ENCODE results near the gene IL17RE. TPM values are rescaled to one million over a fixed set of nuclear protein-coding genes. Genes with fewer than 3 reads are reported as not detected.
A peak's percentile ranks its signal among the peaks of the same experiment; 100 is the strongest.

Gene IL17RE
- total and polyA plus RNA-seq, 2 of the 13 experiments (the other 11 are each of a cell fraction or from before 2014, with no cell fraction given) = 14.5 to 24.1 TPM

- TF ChIP-seq GABPB1 (CRISPR knock-in tag; IDR thresholded peaks at IDR 0.05) (peak; percentile 62; the same call in 1 of the 2 replicates), ZNF292 (CRISPR knock-in tag; IDR thresholded peaks at IDR 0.05; ENCODE audit: borderline replicate concordance, low read depth) (no peak), ZNF547 (CRISPR knock-in tag; IDR thresholded peaks at IDR 0.05) (no peak), PAF1 (CRISPR knock-in tag; IDR thresholded peaks at IDR 0.05) (no peak), SRY (CRISPR knock-in tag; IDR thresholded peaks at IDR 0.05) (no peak; the same call in 1 of the 2 replicates), ZNF18 (CRISPR knock-in tag; IDR thresholded peaks at IDR 0.05; ENCODE audit: insufficient replicate concordance) (peak; percentile 74), ARID4A (CRISPR knock-in tag; IDR thresholded peaks at IDR 0.05; ENCODE audit: borderline replicate concordance) (no peak), ATF5 (CRISPR knock-in tag; IDR thresholded peaks at IDR 0.05; ENCODE audit: low read depth) (no peak), ZNF614 (CRISPR knock-in tag; IDR thresholded peaks at IDR 0.05; ENCODE audit: borderline replicate concordance) (no peak), PAWR (CRISPR knock-in tag; IDR thresholded peaks at IDR 0.05; ENCODE audit: borderline replicate concordance) (no peak), TAF1 (CRISPR knock-in tag; IDR thresholded peaks at IDR 0.05) (peak; percentile 54), GPN1 (CRISPR knock-in tag; IDR thresholded peaks at IDR 0.05; ENCODE audit: borderline replicate concordance) (no peak; the same call in 1 of the 2 replicates), ZNF766 (CRISPR knock-in tag; IDR thresholded peaks at IDR 0.05; ENCODE audit: borderline replicate concordance) (peak; percentile 65), AKNA (CRISPR knock-in tag; IDR thresholded peaks at IDR 0.05; ENCODE audit: borderline replicate concordance) (no peak; the same call in 1 of the 2 replicates), EHMT2 (IDR thresholded peaks at IDR 0.05; ENCODE audit: borderline replicate concordance, low read depth, low read length) (no peak)
Observed at GRCh38 chr3:9932843-9933560, 30.4 kb downstream of the IL17RE start (continued).

Measured in HepG2 (cell line).